Measurements from ENCODE around the gene SYN1. TPM values are rescaled to one million over a fixed set of nuclear protein-coding genes. Genes with fewer than 3 reads are reported as not detected.

Gene SYN1
- polyA plus RNA-seq, 1 of the 3 experiments (the other 2 are of a cell fraction): 0.08 TPM

DNA sequence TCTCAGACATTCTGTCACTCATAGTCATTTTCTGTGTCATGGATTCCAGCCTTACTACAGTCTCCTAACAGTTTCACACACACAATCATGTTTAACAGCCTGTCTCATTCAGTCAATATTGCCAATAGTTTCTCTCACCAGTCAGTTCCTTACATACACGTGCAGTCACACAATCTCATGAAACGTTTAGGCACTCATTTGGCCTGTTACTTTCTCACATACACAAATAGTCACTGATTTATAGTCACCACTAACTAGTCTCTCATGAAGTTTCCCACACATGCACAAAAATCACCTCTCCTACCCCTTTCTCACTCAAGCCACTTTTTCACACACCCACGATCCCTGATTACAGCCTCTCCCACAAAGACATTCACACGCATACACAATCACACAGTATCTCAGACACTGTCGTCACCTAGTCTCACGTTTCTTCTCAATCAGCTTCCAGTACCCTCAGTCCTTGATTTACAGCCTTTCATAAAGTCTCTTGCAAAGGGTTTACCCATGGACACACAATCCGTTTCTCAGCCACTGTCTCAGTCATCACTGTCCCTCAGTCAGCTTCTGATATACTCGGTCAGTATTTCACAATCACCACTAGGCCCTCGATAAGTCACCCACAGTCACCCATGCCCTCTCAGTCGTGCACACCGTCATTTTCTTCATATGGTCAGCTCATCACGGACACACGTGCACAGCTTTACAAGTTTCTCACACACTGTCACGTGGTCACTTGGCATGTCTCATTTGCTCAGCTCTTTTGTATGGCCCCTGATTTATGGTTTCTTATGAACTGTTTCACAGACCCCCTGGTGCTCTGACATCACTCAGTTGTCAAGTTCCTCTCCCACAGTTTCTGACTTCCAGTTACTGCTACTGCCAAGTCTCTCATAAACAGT lies 14.3 kb upstream of the SYN1 start:
- Histone ChIP-seq H3K27me3 (ENCODE audit: insufficient read depth) (no peaks in the 10 kb centered on the region; the same call in 1 of the 2 replicates), H3K9me2 (no peaks in the 10 kb centered on the region), H3K4me1 (ENCODE audit: control insufficient read depth in 1 of 2, insufficient read depth in 2 of 2, low read depth in 1 of 2, low read length in 1 of 2) (no peaks in the 10 kb centered on the region), H3K4me3 (ENCODE audit: low read depth in 2 of 2, low read length in 1 of 2) (no peak overlapping the region), H2AFZ (ENCODE audit: low read depth) (no peak overlapping the region), H3K9ac (no peak overlapping the region), H3K36me3 (replicated peaks in 1 of 2; ENCODE audit: control insufficient read depth in 1 of 2, insufficient read depth in 2 of 2, low read length in 1 of 2) (peaks cover 0 to 10% of the 10 kb centered on the region in 2 experiments), H3K9me3 (no peaks in the 10 kb centered on the region), H3K27ac (ENCODE audit: low read depth in 2 of 2, low read length in 1 of 2) (no peak overlapping the region), H3F3A (replicated peaks; ENCODE audit: insufficient read depth) (no peaks in the 10 kb centered on the region), H3K79me2 (ENCODE audit: insufficient read depth) (no peaks in the 10 kb centered on the region), H4K20me1 (ENCODE audit: insufficient read depth) (no peaks in the 10 kb centered on the region), H3K4me2 (no peak overlapping the region)
- no peak for TF ChIP-seq NRF1 (IDR thresholded peaks at IDR 0.05; ENCODE audit: low read depth, low read length)
- POLR2A ChIA-PET: no interaction called here
- no peak for DNase-seq
- WGBS (ENCODE audit: low lambda C conversion rate): 52% methylated on average over 14 of the region's 14 CpGs
- CTCF ChIA-PET: interaction anchor here (0.6 kb wide), 1 partner anchor 9 kb away, joined by 3 read pairs; no protein-coding TSS in a partner anchor

GRCh38 chrX:47632666-47633065 lies 13.0 kb upstream of the SYN1 start:
- no peaks in the 10 kb centered on the region for H3K4me1 ChIP-seq (ENCODE audit: control insufficient read depth in 1 of 2, insufficient read depth in 2 of 2, low read depth in 1 of 2, low read length in 1 of 2)
- DNase-seq: no peak
- H3K4me2 ChIP-seq: no peak overlapping the region
- no peak overlapping the region for H3K27ac ChIP-seq (ENCODE audit: low read depth in 2 of 2, low read length in 1 of 2)
- no peak overlapping the region for H3K9ac ChIP-seq
- no peaks in the 10 kb centered on the region; the same call in 1 of the 2 replicates for H3K27me3 ChIP-seq (ENCODE audit: insufficient read depth)
- no peaks in the 10 kb centered on the region for H4K20me1 ChIP-seq (ENCODE audit: insufficient read depth)
- H2AFZ ChIP-seq (ENCODE audit: low read depth): no peak overlapping the region
- no peaks in the 10 kb centered on the region for H3K79me2 ChIP-seq (ENCODE audit: insufficient read depth)
- H3K9me2 ChIP-seq: no peaks in the 10 kb centered on the region
- ChIA-PET CTCF (interaction anchor here (1.2 kb wide), 1 partner anchor 13 kb away, joined by 3 read pairs; no protein-coding TSS in a partner anchor), POLR2A (no interaction called here)
- H3F3A ChIP-seq (replicated peaks; ENCODE audit: insufficient read depth): no peaks in the 10 kb centered on the region
- H3K9me3 ChIP-seq: no peaks in the 10 kb centered on the region
- H3K4me3 ChIP-seq (ENCODE audit: low read depth in 2 of 2, low read length in 1 of 2): no peak overlapping the region
- peaks cover 0 to 4% of the 10 kb centered on the region in 2 experiments for H3K36me3 ChIP-seq (replicated peaks in 1 of 2; ENCODE audit: control insufficient read depth in 1 of 2, insufficient read depth in 2 of 2, low read length in 1 of 2)
- 66% methylated on average over 4 of the region's 4 CpGs for WGBS (ENCODE audit: low lambda C conversion rate)
- no peak for TF ChIP-seq YY1 (IDR thresholded peaks at IDR 0.05; ENCODE audit: low read depth)
- no peak for TF ChIP-seq POLR2AphosphoS5 (IDR thresholded peaks at IDR 0.05; ENCODE audit: low read depth, low read length)
- TF ChIP-seq FOXM1 (IDR thresholded peaks at IDR 0.05; ENCODE audit: low read depth): no peak
- no peak for TF ChIP-seq NRF1 (IDR thresholded peaks at IDR 0.05; ENCODE audit: low read depth, low read length)
- no peak for TF ChIP-seq TAF1 (IDR thresholded peaks at IDR 0.05; ENCODE audit: borderline replicate concordance, low read depth, low read length)
- no peak for TF ChIP-seq SIN3A (IDR thresholded peaks at IDR 0.05; ENCODE audit: borderline replicate concordance, low read depth, low read length)
- TF ChIP-seq GATA2 (CRISPR knock-in tag; IDR thresholded peaks at IDR 0.05): no peak
- TF ChIP-seq MEF2A (IDR thresholded peaks at IDR 0.05; ENCODE audit: borderline replicate concordance, low read depth): no peak
- no peak for TF ChIP-seq MAX (IDR thresholded peaks at IDR 0.05; ENCODE audit: low read depth)
- TF ChIP-seq CTCF (IDR thresholded peaks at IDR 0.05): no peak
